HCT116 (cell line): ENCODE results near the gene SNCAIP. TPM values are rescaled to one million over a fixed set of nuclear protein-coding genes. Genes with fewer than 3 reads are reported as not detected.

ENCODE experiments used
- ATAC-seq: fragments of 200-7000 bp; cut with Tn5 transposase; 2 replicates; pipeline ENCODE4 v1.9.1; 2020; ENCODE audit warnings: mild to moderate bottlenecking, moderate library complexity
- BruUV-seq: library from RNA; stranded (reverse); fragments of 400-500 nt; replicated peaks from 2 replicates; lab custom pipeline; 2021; lab: Mats Ljungman, UMichigan
- CTCF ChIA-PET: fragments of 300-600 bp; sonication (Branson Sonifier 250); formaldehyde crosslinking; loops from one replicate; lab custom pipeline; 2021; ENCODE audit warnings: antibody characterized with exemption; lab: Charles Lee
- POLR2A ChIA-PET: fragments of 300-600, 350-600 bp; sonication (Branson Sonifier 250); formaldehyde crosslinking; loops from one replicate; lab custom pipeline; 2021; ENCODE audit warnings: antibody characterized with exemption; lab: Charles Lee
- RAD21 ChIA-PET, 2 experiments: fragments of 300-600 bp; sonication (Branson Sonifier 250); formaldehyde crosslinking; loops; one replicate each; lab custom pipeline; 2023; ENCODE audit warnings: low total read pairs in 2 of 2; ENCODE audit not compliant: uncharacterized antibody in 2 of 2, unreplicated experiment in 2 of 2, low non-redundant PET in 1 of 2; lab: Charles Lee
- DNase-seq: peaks from one replicate; pipeline ENCODE4 v3.0.0-alpha.2; 2010; ENCODE audit warnings: low read depth, low spot score
- H2AFZ ChIP-seq: fragments of 200-600 bp; shearing (Covaris generic), sonication (generic); 2 replicates; pipeline ENCODE4 v1.6.1; 2017; ENCODE audit warnings: low read depth, mixed run types, mixed read lengths, antibody characterized with exemption, low read length; ENCODE audit not compliant: poor library complexity, severe bottlenecking
- H3K27ac ChIP-seq: 2 replicates; pipeline ENCODE4 v1.5.1; 2012; ENCODE audit warnings: low read depth, low read length
- H3K27me3 ChIP-seq: fragments of 200-600 bp; sonication (generic); 2 replicates; pipeline ENCODE4 v1.6.1; 2016; ENCODE audit warnings: mixed run types, low read length, mixed read lengths; ENCODE audit not compliant: insufficient read depth
- H3K36me3 ChIP-seq, 2 experiments: fragments of 200-500 bp in 1 of 2; fragments of 200-600 bp in 1 of 2; sonication (Bioruptor generic) in 1 of 2; sonication (generic) in 1 of 2; 2 replicates each; pipeline versions ENCODE4 v1.5.1 to v1.6.1; 2014 to 2016; ENCODE audit warnings: low read length in 2 of 2, inconsistent platforms in 1 of 2, mixed read lengths in 1 of 2, mixed run types in 1 of 2; ENCODE audit not compliant: insufficient read depth in 2 of 2, control insufficient read depth in 1 of 2
- H3K4me1 ChIP-seq, 2 experiments: fragments of 200-600 bp in 1 of 2; sonication (generic) in 1 of 2; 2 replicates each; pipeline versions ENCODE4 v1.5.1 to v1.6.1; 2012 to 2017; ENCODE audit warnings: low read length in 2 of 2, inconsistent platforms in 1 of 2, mild to moderate bottlenecking in 1 of 2, mixed read lengths in 1 of 2, mixed run types in 1 of 2, moderate library complexity in 1 of 2; ENCODE audit not compliant: insufficient read depth in 2 of 2, control insufficient read depth in 1 of 2
- H3K4me2 ChIP-seq: fragments of 200-600 bp; sonication (generic); 2 replicates; pipeline ENCODE4 v1.6.1; 2017; ENCODE audit warnings: mixed run types, low read length, mixed read lengths
- H3K4me3 ChIP-seq, 2 experiments: fragments of 200-600 bp in 1 of 2; sonication (generic) in 1 of 2; replicated peaks in 1 of 2; 2 replicates each; pipeline ENCODE4 v1.5.1; 2011 to 2016; ENCODE audit warnings: low read length in 2 of 2, control low read depth in 1 of 2, low read depth in 1 of 2, mild to moderate bottlenecking in 1 of 2, mixed read lengths in 1 of 2, mixed run types in 1 of 2
- H3K79me2 ChIP-seq: fragments of 200-600 bp; sonication (generic); 2 replicates; pipeline ENCODE4 v1.6.1; 2017; ENCODE audit warnings: mild to moderate bottlenecking, mixed run types, low read length, moderate library complexity, mixed read lengths; ENCODE audit not compliant: insufficient read depth
- H3K9ac ChIP-seq: fragments of 200-600 bp; sonication (generic); 2 replicates; pipeline ENCODE4 v1.6.1; 2016; ENCODE audit warnings: low read length, mixed read lengths
- H3K9me2 ChIP-seq: fragments of 200-600 bp; sonication (generic), shearing (Covaris generic); 2 replicates; pipeline ENCODE4 v1.6.1; 2017; ENCODE audit warnings: mixed run types, mild to moderate bottlenecking, moderate library complexity; ENCODE audit not compliant: insufficient read depth
- H3K9me3 ChIP-seq, 2 experiments: fragments of 200-500 bp in 1 of 2; fragments of 200-600 bp in 1 of 2; sonication (Bioruptor generic) in 1 of 2; sonication (generic) in 1 of 2; 2 replicates each; pipeline ENCODE4 v1.6.1; 2014 to 2017; ENCODE audit warnings: low read length in 2 of 2, mixed read lengths in 2 of 2, inconsistent platforms in 1 of 2, low read depth in 1 of 2, mild to moderate bottlenecking in 1 of 2, mixed run types in 1 of 2, moderate library complexity in 1 of 2; ENCODE audit not compliant: control insufficient read depth in 1 of 2, insufficient read depth in 1 of 2
- H4K20me1 ChIP-seq: fragments of 200-600 bp; sonication (generic), shearing (Covaris generic); 2 replicates; pipeline ENCODE4 v1.6.1; 2017; ENCODE audit warnings: mixed run types, mild to moderate bottlenecking, moderate library complexity; ENCODE audit not compliant: insufficient read depth
- CTCF ChIP-seq, 3 experiments: fragments of 200-600 bp in 1 of 3; sonication (generic) in 1 of 3; IDR thresholded peaks in 2 of 3; conservative IDR thresholded peaks in 1 of 3; 2 replicates each; pipeline ENCODE4 v1.5.1; 2012 to 2017; ENCODE audit warnings: low read depth in 2 of 3, low read length in 2 of 3, antibody characterized with exemption in 1 of 3, borderline replicate concordance in 1 of 3, control low read depth in 1 of 3, mild to moderate bottlenecking in 1 of 3, mixed read lengths in 1 of 3, mixed run types in 1 of 3, moderate library complexity in 1 of 3; ENCODE audit not compliant: insufficient read depth in 1 of 3
- EGR1 ChIP-seq: IDR thresholded peaks from 2 replicates; pipeline ENCODE4 v1.6.1; 2012; ENCODE audit warnings: low read depth
- EZH2phosphoT487 ChIP-seq: fragments of 200-600 bp; IDR thresholded peaks from 2 replicates; pipeline ENCODE4 v1.6.1; 2018; ENCODE audit warnings: antibody characterized with exemption, borderline replicate concordance
- FOSL1 ChIP-seq: IDR thresholded peaks from 2 replicates; pipeline ENCODE4 v1.6.1; 2012; ENCODE audit warnings: low read depth
- MAX ChIP-seq: IDR thresholded peaks from 2 replicates; pipeline ENCODE4 v1.6.1; 2012
- POLR2AphosphoS5 ChIP-seq: IDR thresholded peaks from 2 replicates; pipeline ENCODE4 v1.6.1; 2011; ENCODE audit warnings: mild to moderate bottlenecking, low read depth, low read length, moderate library complexity
- RAD21 ChIP-seq: IDR thresholded peaks from 2 replicates; pipeline ENCODE4 v1.6.1; 2012; ENCODE audit warnings: low read depth, mild to moderate bottlenecking
- SIN3A ChIP-seq: IDR thresholded peaks from 2 replicates; pipeline ENCODE4 v1.6.1; 2012; ENCODE audit warnings: low read depth
- SP1 ChIP-seq: IDR thresholded peaks from 2 replicates; pipeline ENCODE4 v1.6.1; 2012; ENCODE audit warnings: low read depth
- TCF7L2 ChIP-seq: IDR thresholded peaks from 2 replicates; pipeline ENCODE4 v1.7.0; 2011; ENCODE audit warnings: borderline replicate concordance, inconsistent platforms; ENCODE audit not compliant: insufficient read depth, insufficient read length; ENCODE audit errors: extremely low read depth
- YY1 ChIP-seq: IDR thresholded peaks from 2 replicates; pipeline ENCODE4 v1.6.1; 2011; ENCODE audit warnings: low read length, low read depth, moderate library complexity, mild to moderate bottlenecking; ENCODE audit not compliant: insufficient replicate concordance; ENCODE audit errors: extremely low read depth
- intact Hi-C: fragments of 100-400 bp; cut with micrococcal nuclease; formaldehyde crosslinking; loops from 2 replicates; pipeline ENCODE4 v1.10.0; 2022
- total RNA-seq: library from RNA; stranded (reverse); gene quantifications from one replicate; pipeline ENCODE4 v1.2.1, GENCODE V29; 2021; ENCODE audit not compliant: unreplicated experiment
- TF ChIP-seq, protein P1 (sequence below): IDR thresholded peaks from 2 replicates; pipeline ENCODE4 v1.6.1; 2011; ENCODE audit warnings: mild to moderate bottlenecking, low read length, moderate library complexity; ENCODE audit not compliant: insufficient replicate concordance; ENCODE audit errors: extremely low read depth

Gene SNCAIP
- total RNA-seq, 1 experiment from 2014 or later: not detected

DNA sequence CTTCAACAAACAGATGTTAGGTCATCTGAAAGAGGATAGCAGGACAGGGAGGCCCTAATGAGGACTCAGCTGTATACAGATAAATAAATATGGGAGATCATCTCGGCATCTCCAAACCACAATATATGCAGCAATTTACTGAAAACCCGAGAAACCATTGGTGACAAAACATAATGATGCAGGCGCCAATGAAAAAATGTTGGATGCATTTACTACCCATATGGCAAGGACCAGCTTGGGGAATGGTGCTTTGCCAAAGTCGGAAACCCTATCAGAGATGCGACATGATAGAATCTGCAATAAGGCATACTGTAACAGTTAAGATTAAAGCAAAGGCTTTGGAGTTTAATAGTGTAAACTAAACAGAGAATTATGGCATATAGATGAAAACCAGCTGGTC, 92.0 kb downstream of the SNCAIP start (continued):
- TF ChIP-seq POLR2AphosphoS5 (no peak), EGR1 (no peak), CTCF (IDR thresholded peaks at IDR 0.05 in 2 of 3, conservative IDR thresholded peaks at IDR 0.05 in 1 of 3; ENCODE audit: borderline replicate concordance in 1 of 3, insufficient read depth in 1 of 3, low read depth in 2 of 3, low read length in 2 of 3) (no peak), FOSL1 (no peak)

DNA sequence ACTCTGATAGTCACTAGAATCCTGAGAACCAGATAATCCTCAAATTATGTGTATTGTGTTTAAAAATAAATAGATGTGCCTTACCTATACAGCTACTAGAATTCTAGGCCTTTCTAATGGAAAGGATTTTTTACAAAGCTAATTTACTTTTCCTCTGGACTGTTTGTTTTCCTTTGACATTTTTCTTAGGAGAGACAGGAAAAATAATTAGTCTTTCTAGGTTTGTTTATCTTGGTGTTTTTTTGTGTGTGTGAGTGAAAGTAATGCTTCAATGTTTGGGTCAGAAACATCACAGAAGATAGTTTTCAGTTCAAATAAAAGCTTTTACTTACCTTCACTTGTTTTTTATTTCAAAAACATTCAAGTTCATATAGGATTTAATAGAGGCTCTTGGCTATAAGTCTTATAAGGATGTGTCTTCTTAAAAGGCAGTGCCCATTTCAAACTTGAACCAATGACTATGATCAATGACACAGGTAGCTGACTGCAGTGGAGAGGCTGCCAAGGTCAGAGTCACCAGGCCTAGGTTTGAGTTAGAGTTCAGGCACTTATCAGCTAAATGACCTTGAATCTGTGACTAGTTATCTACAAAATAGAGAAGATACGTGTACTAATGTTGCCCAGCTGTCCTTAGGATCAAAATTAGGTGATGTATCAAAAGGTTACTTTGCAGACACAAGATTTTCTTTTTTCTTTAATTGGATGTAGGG, 92.8 kb downstream of the SNCAIP start:
- H2AFZ ChIP-seq: no peak overlapping the region
- no peaks in the 10 kb centered on the region for H3K9me2 ChIP-seq
- H3K9ac ChIP-seq: no peak overlapping the region
- RAD21 ChIA-PET: no interaction called here
- no peak overlapping the region for H3K4me2 ChIP-seq
- H3K79me2 ChIP-seq: no peaks in the 10 kb centered on the region
- H3K4me1 ChIP-seq: no peaks in the 10 kb centered on the region
- 0 out of 2 replicates have a peak, but pooled peaks cover 3% of the 10 kb centered on the region for H3K27me3 ChIP-seq
- H4K20me1 ChIP-seq: no peaks in the 10 kb centered on the region
- H3K36me3 ChIP-seq: no peaks in the 10 kb centered on the region
- intact Hi-C loops: no loop called here
- POLR2A ChIA-PET: no interaction called here
- no peak for ATAC-seq
- no peak for DNase-seq
- CTCF ChIA-PET: interaction anchor here (1.3 kb wide), 1 partner anchor 11 kb away, joined by 3 read pairs; no protein-coding TSS in a partner anchor
- H3K4me3 ChIP-seq: no peak overlapping the region
- no TSS peak for BruUV-seq
- no peaks in the 10 kb centered on the region for H3K9me3 ChIP-seq
- H3K27ac ChIP-seq: no peak overlapping the region
- no peak for TF ChIP-seq EZH2phosphoT487
- TF ChIP-seq RAD21: no peak
- no peak for TF ChIP-seq TCF7L2
- no peak for TF ChIP-seq MAX
- TF ChIP-seq CTCF (IDR thresholded peaks at IDR 0.05 in 2 of 3, conservative IDR thresholded peaks at IDR 0.05 in 1 of 3; ENCODE audit: borderline replicate concordance in 1 of 3, insufficient read depth in 1 of 3, low read depth in 2 of 3, low read length in 2 of 3): no peak
- no peak for TF ChIP-seq SP1
- TF ChIP-seq SIN3A: no peak
- TF ChIP-seq YY1: no peak
- TF ChIP-seq, protein P1, sequence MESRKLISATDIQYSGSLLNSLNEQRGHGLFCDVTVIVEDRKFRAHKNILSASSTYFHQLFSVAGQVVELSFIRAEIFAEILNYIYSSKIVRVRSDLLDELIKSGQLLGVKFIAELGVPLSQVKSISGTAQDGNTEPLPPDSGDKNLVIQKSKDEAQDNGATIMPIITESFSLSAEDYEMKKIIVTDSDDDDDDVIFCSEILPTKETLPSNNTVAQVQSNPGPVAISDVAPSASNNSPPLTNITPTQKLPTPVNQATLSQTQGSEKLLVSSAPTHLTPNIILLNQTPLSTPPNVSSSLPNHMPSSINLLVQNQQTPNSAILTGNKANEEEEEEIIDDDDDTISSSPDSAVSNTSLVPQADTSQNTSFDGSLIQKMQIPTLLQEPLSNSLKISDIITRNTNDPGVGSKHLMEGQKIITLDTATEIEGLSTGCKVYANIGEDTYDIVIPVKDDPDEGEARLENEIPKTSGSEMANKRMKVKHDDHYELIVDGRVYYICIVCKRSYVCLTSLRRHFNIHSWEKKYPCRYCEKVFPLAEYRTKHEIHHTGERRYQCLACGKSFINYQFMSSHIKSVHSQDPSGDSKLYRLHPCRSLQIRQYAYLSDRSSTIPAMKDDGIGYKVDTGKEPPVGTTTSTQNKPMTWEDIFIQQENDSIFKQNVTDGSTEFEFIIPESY: no peak
